Natural killer cell (primary cell): ENCODE data around the gene HSPA4. TPM values are rescaled to one million over a fixed set of nuclear protein-coding genes. Genes with fewer than 3 reads are reported as not detected.

Source experiments
- ATAC-seq, 3 donors: fragments of 150-1000 bp in 2 of 3; fragments of 200-7000 bp in 1 of 3; cut with Tn5 transposase; 1 replicate in 1 of 3; 2 replicates in 2 of 3; pipeline ENCODE4 v1.10.0; 2021; ENCODE audit warnings: mild to moderate bottlenecking in 2 of 3, moderate library complexity in 2 of 3
- DNase-seq, 2 donors: peaks; one replicate each; pipeline versions ENCODE4 v3.0.0 to v3.0.0-alpha.2; 2013 to 2021; ENCODE audit warnings: mixed read lengths in 1 of 2
- H3K27ac ChIP-seq: one replicate; pipeline ENCODE4 v1.5.1; 2013; ENCODE audit warnings: mild to moderate bottlenecking, low read length
- H3K27me3 ChIP-seq: one replicate; pipeline ENCODE4 v1.6.1; 2013; ENCODE audit warnings: low read length; ENCODE audit not compliant: control insufficient read depth, insufficient read depth
- H3K36me3 ChIP-seq: one replicate; pipeline ENCODE4 v1.6.1; 2013; ENCODE audit warnings: low read length; ENCODE audit not compliant: control insufficient read depth, insufficient read depth
- H3K4me1 ChIP-seq: one replicate; pipeline ENCODE4 v1.6.1; 2013; ENCODE audit warnings: low read length; ENCODE audit not compliant: control insufficient read depth, insufficient read depth
- H3K4me3 ChIP-seq: one replicate; pipeline ENCODE4 v1.5.1; 2013; ENCODE audit warnings: low read length
- H3K9me3 ChIP-seq: one replicate; pipeline ENCODE4 v1.6.1; 2013; ENCODE audit warnings: low read length; ENCODE audit not compliant: control insufficient read depth, insufficient read depth
- H3K27ac Mint-ChIP-seq, 2 donors: one replicate each; pipeline ENCODE4 v1.8.0; 2022; ENCODE audit warnings: mild to moderate bottlenecking in 2 of 2, mixed read lengths in 2 of 2, moderate library complexity in 1 of 2
- H3K27me3 Mint-ChIP-seq, 2 donors: one replicate each; pipeline ENCODE4 v1.8.0; 2022; ENCODE audit warnings: low read depth in 2 of 2, mixed read lengths in 2 of 2
- H3K36me3 Mint-ChIP-seq: one replicate; pipeline ENCODE4 v1.8.0; 2022; ENCODE audit warnings: mixed read lengths
- H3K4me1 Mint-ChIP-seq, 2 donors: one replicate each; pipeline ENCODE4 v1.8.0; 2022; ENCODE audit warnings: mixed read lengths in 2 of 2
- H3K4me3 Mint-ChIP-seq: one replicate; pipeline ENCODE4 v1.8.0; 2022; ENCODE audit warnings: mild to moderate bottlenecking, moderate library complexity, mixed read lengths
- H3K9me3 Mint-ChIP-seq, 2 donors: one replicate each; pipeline ENCODE4 v1.8.0; 2022; ENCODE audit warnings: mixed read lengths in 2 of 2
- CTCF ChIP-seq: fragments of 200-600 bp; IDR thresholded peaks from one replicate; pipeline ENCODE4 v1.8.0; 2022; ENCODE audit warnings: antibody characterized with exemption
- WGBS: methylation state at CpG from one replicate; pipeline ENCODE4 v1.1.7; 2013; ENCODE audit warnings: missing lambda C conversion rate; ENCODE audit not compliant: insufficient coverage; 5-methylcytosine and 5-hydroxymethylcytosine counted together
- intact Hi-C: fragments of 100-400 bp; cut with micrococcal nuclease; formaldehyde crosslinking; loops from one replicate; pipeline ENCODE4 v1.14.2; 2022
- total RNA-seq, 4 donors: library from RNA; stranded (reverse); fragments of 120-200 nt in 1 of 4; gene quantifications; one replicate each; pipeline versions ENCODE4 v1.2.3 to v1.2.4, GENCODE V29; 2013 to 2022

HSPA4 gene
- total RNA-seq, 3 donors from 2014 or later (not counting 1 experiment from before 2014, with no cell fraction given), result 38.3 to 58.6 (median 43.0) TPM

DNA sequence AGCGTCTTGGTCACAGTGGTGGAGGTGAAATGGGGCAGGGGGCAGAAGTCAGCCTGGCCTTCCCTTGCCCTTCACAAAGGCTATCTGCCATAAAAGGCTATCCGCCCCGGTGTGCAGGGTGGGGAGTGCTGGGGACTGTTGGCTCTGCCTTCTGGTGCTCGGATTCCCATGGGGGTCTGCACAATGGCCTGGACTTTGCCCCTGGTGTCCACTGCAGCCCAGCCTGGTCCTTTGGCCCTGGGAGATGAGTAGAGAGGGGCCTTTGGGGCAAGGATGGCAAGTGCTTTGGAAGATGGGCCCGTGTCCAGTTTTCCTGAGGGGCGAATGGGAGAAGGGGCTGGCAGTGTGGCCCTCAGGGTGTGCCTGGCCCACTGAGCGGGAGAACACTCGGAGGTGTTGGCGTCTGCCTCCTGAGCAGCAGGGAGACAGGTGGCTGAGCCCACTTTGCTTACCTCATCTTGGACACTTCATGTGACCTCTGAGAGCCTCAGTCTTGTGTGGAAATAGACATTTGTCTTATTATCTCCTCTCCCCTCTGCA is 69.9 kb downstream of the HSPA4 start:
- no peak for TF ChIP-seq CTCF
- ATAC-seq (no peak), DNase-seq (no peak)
- Histone ChIP-seq H3K27ac (no peak overlapping the region), H3K36me3 (no peaks in the 10 kb centered on the region), H3K4me3 (no peak overlapping the region), H3K27me3 (no peaks in the 10 kb centered on the region), H3K4me1 (no peaks in the 10 kb centered on the region), H3K9me3 (no peaks in the 10 kb centered on the region)
- Mint-ChIP-seq H3K4me3 (no peak overlapping the region), H3K27ac (no peak overlapping the region), H3K36me3 (no peaks in the 10 kb centered on the region), H3K4me1 (no peaks in the 10 kb centered on the region), H3K9me3 (no peaks in the 10 kb centered on the region), H3K27me3 (peaks cover 0 to 3% of the 10 kb centered on the region in 2 donors)
- 89% methylated on average over 9 of the region's 9 CpGs for WGBS
- intact Hi-C loops, result no loop called here

GRCh38 chr5:133122711-133123110 is 70.9 kb downstream of the HSPA4 start:
- 100% methylated on average over 2 of the region's 4 CpGs for whole genome bisulfite sequencing
- no peak for TF ChIP-seq CTCF
- Mint-ChIP-seq H3K4me3 (no peak overlapping the region), H3K36me3 (no peaks in the 10 kb centered on the region), H3K27ac (no peak overlapping the region), H3K4me1 (no peaks in the 10 kb centered on the region), H3K27me3 (peaks cover 0 to 3% of the 10 kb centered on the region in 2 donors), H3K9me3 (no peaks in the 10 kb centered on the region)
- no peaks in the 10 kb centered on the region for H3K36me3 ChIP-seq
- no peaks in the 10 kb centered on the region for H3K4me1 ChIP-seq
- ATAC-seq (no peak), DNase-seq (no peak)
- no peak overlapping the region for H3K4me3 ChIP-seq
- intact Hi-C loops, result no loop called here
- H3K9me3 ChIP-seq, result no peaks in the 10 kb centered on the region
- H3K27me3 ChIP-seq, result no peaks in the 10 kb centered on the region
- no peak overlapping the region for H3K27ac ChIP-seq

GRCh38 chr5:133123297-133123696 is 71.5 kb downstream of the HSPA4 start:
- no peaks in the 10 kb centered on the region for H3K36me3 Mint-ChIP-seq
- H3K4me3 Mint-ChIP-seq, result no peak overlapping the region
- Histone ChIP-seq H3K4me3 (no peak overlapping the region), H3K27ac (no peak overlapping the region), H3K27me3 (no peaks in the 10 kb centered on the region), H3K4me1 (no peaks in the 10 kb centered on the region), H3K9me3 (no peaks in the 10 kb centered on the region), H3K36me3 (no peaks in the 10 kb centered on the region)
- H3K27me3 Mint-ChIP-seq, result peaks cover 0 to 4% of the 10 kb centered on the region in 2 donors
- DNase-seq, result no peak
- intact Hi-C loops, result no loop called here
- H3K4me1 Mint-ChIP-seq, result no peaks in the 10 kb centered on the region
- ATAC-seq, result no peak
- 82% methylated on average over 2 of the region's 2 CpGs for WGBS
- H3K9me3 Mint-ChIP-seq, result no peaks in the 10 kb centered on the region
- H3K27ac Mint-ChIP-seq, result no peak overlapping the region
- no peak for TF ChIP-seq CTCF

- H3K9me3 Mint-ChIP-seq, result no peaks in the 10 kb centered on the region
- no peak for DNase-seq
- Histone ChIP-seq H3K4me1 (no peaks in the 10 kb centered on the region), H3K27ac (no peak overlapping the region), H3K36me3 (no peaks in the 10 kb centered on the region), H3K4me3 (no peak overlapping the region), H3K9me3 (no peaks in the 10 kb centered on the region), H3K27me3 (no peaks in the 10 kb centered on the region)
- intact Hi-C loops, result no loop called here
- ATAC-seq, result no peak
- H3K27me3 Mint-ChIP-seq, result peaks cover 0 to 8% of the 10 kb centered on the region in 2 donors
- TF ChIP-seq CTCF, result no peak
- H3K4me3 Mint-ChIP-seq, result no peak overlapping the region
- H3K36me3 Mint-ChIP-seq, result no peaks in the 10 kb centered on the region
- H3K4me1 Mint-ChIP-seq, result no peaks in the 10 kb centered on the region
- 91% methylated on average over 4 of the region's 4 CpGs for WGBS
- no peak overlapping the region for H3K27ac Mint-ChIP-seq
Observed at GRCh38 chr5:133124891-133125290, 73.1 kb downstream of the HSPA4 start.
